ENCODE results near the gene NHS. TPM values are rescaled to one million over a fixed set of nuclear protein-coding genes. Genes with fewer than 3 reads are reported as not detected.

NHS gene
- total RNA-seq, 1 donor from 2014 or later = 2.5 TPM

DNA sequence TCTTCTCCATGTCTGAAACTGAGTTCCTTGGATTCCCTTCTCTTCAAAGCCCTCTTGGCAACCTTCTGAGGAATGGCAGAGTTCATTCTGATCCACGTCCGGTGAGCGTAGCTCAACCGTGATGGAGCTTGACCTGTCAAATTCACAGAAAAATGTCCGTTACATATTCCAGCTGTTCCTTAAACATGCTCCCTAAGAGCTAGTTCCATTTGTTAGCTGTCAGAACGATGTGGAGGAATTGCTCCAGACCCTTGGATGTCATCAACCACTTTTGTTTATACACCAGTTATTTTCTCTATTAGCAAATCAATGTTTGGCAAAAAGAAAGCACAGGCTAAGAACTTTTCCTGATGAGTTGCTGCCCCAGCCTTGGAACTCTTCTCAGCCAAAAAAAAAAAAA lies 50.1 kb downstream of the NHS start:
- Histone ChIP-seq H3K27ac (no peak overlapping the region), H3K4me3 (no peak overlapping the region), H3K9me3 (no peaks in the 10 kb centered on the region), H3K27me3 (no peaks in the 10 kb centered on the region), H3K36me3 (no peaks in the 10 kb centered on the region), H3K4me1 (no peaks in the 10 kb centered on the region)
- no peak for ATAC-seq
- no peak for DNase-seq
- intact Hi-C loops (cut with DNase I) = no loop called here
- no peak for TF ChIP-seq CTCF (IDR thresholded peaks at IDR 0.05)

GRCh38 chrX:17425551-17425950 lies 50.6 kb downstream of the NHS start:
- ATAC-seq (no peak), DNase-seq (no peak)
- no peak overlapping the region for H3K4me3 ChIP-seq
- no peaks in the 10 kb centered on the region for H3K27me3 ChIP-seq
- H3K36me3 ChIP-seq = no peaks in the 10 kb centered on the region
- H3K9me3 ChIP-seq = no peaks in the 10 kb centered on the region
- no peaks in the 10 kb centered on the region for H3K4me1 ChIP-seq
- intact Hi-C loops (cut with DNase I) = no loop called here
- TF ChIP-seq CTCF (IDR thresholded peaks at IDR 0.05) = no peak
- H3K27ac ChIP-seq = no peak overlapping the region

DNA sequence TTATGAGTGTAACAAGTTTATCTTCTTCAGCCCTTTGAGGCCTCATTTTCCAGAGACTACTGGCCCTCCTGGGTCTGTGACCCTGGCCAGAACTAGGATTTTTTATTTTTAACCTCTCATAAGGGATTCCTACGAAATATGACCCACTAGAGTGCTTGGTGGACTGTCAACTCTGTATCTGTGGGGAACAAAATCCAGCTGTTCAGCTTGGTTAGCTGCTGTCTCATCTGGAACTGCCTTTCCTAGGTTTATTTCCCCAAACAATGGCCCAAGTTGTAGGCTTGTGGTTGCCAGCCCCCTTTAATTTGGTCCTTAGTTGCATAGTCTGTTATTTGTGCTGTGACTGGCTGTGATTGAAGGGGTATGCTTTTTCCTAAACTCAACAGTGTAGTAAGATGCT lies 56.2 kb downstream of the NHS start:
- DNase-seq = no peak

GRCh38 chrX:17432158-17432557 lies 57.2 kb downstream of the NHS start:
- no peak overlapping the region for H3K27ac ChIP-seq
- ATAC-seq (no peak), DNase-seq (no peak)
- no peak overlapping the region for H3K4me3 ChIP-seq
- TF ChIP-seq CTCF (IDR thresholded peaks at IDR 0.05) = no peak
- no peaks in the 10 kb centered on the region for H3K4me1 ChIP-seq
- no peaks in the 10 kb centered on the region for H3K9me3 ChIP-seq
- intact Hi-C loops (cut with DNase I) = no loop called here
- no peaks in the 10 kb centered on the region for H3K36me3 ChIP-seq
- H3K27me3 ChIP-seq = no peaks in the 10 kb centered on the region

More for the DNA sequence above, 56.2 kb downstream of the NHS start:
- no peak for TF ChIP-seq CTCF (IDR thresholded peaks at IDR 0.05)
- Histone ChIP-seq H3K27me3 (no peaks in the 10 kb centered on the region), H3K4me3 (no peak overlapping the region), H3K9me3 (no peaks in the 10 kb centered on the region), H3K4me1 (no peaks in the 10 kb centered on the region), H3K36me3 (no peaks in the 10 kb centered on the region), H3K27ac (no peak overlapping the region)
- intact Hi-C loops (cut with DNase I) = no loop called here
- ATAC-seq = no peak

DNA sequence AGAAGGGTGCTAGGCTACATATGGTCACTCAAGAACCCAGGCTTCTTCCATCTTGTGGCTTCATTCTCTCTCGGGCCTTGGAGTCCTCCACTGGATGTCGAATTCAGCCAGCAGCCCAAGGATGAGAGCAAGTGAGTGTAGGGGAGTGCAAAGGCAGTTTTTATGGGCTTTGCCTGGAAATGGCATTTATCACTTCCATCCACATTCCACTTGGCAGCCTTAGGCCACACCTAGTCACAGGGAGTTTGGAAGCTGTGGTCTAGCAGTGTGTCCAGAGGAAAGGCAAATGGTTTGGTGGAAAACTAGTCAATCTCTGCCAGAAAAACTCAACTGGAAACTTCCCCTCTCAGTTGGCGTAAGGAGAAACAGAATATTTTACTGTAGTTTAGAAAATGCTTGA lies 59.0 kb downstream of the NHS start:
- Histone ChIP-seq H3K4me3 (no peak overlapping the region), H3K27ac (no peak overlapping the region), H3K4me1 (no peaks in the 10 kb centered on the region), H3K36me3 (no peaks in the 10 kb centered on the region), H3K9me3 (no peaks in the 10 kb centered on the region), H3K27me3 (no peaks in the 10 kb centered on the region)
- no peak for TF ChIP-seq CTCF (IDR thresholded peaks at IDR 0.05)
- intact Hi-C loops (cut with DNase I) = no loop called here
- DNase-seq (no peak), ATAC-seq (no peak)

DNA sequence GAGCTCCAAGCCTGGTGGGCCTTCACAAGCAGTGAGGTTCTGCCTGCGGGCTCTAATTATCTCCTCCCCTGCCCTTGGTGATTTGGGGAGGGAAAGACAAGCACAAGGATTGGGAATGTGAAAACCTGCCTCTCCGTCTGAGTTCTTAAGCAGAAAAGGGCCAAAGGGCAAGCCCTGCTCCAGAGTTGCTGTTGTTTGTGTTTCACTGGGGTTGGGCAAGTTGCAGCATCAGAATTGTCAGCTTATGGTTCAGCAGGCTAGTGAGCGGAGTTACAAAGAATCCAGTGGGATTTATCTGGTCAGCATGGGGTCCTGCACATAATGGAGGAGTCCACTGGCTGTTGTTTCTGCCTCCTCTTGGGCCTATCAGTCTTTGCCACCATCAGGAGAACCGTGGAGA lies 60.5 kb downstream of the NHS start:
- Histone ChIP-seq H3K27ac (no peak overlapping the region), H3K36me3 (no peaks in the 10 kb centered on the region), H3K4me3 (no peak overlapping the region), H3K9me3 (no peaks in the 10 kb centered on the region), H3K27me3 (no peaks in the 10 kb centered on the region), H3K4me1 (no peaks in the 10 kb centered on the region)
- intact Hi-C loops (cut with DNase I) = no loop called here
- DNase-seq = no peak
- ATAC-seq = no peak
- no peak for TF ChIP-seq CTCF (IDR thresholded peaks at IDR 0.05)

Measured in upper lobe of right lung (tissue), 1 donor.